Transverse colon (tissue), 4 donors: Measurements from ENCODE around the gene VPS41. TPM values are rescaled to one million over a fixed set of nuclear protein-coding genes. Genes with fewer than 3 reads are reported as not detected.

ENCODE experiments used
- DNase-seq: peaks from one replicate; pipeline ENCODE4 v3.0.0-alpha.2; 2019
- H3K27ac ChIP-seq, 4 donors: fragments of 200-600 bp; sonication (generic); 2 replicates each; pipeline ENCODE4 v1.5.1; 2016 to 2018; ENCODE audit warnings: inconsistent platforms in 4 of 4
- H3K27me3 ChIP-seq: fragments of 200-600 bp; sonication (generic); 2 replicates; pipeline ENCODE4 v1.5.1; 2017; ENCODE audit warnings: inconsistent platforms
- H3K36me3 ChIP-seq, 4 donors: fragments of 200-600 bp; sonication (generic); 2 replicates each; pipeline ENCODE4 v1.5.1; 2017 to 2019; ENCODE audit warnings: inconsistent platforms in 4 of 4
- H3K4me1 ChIP-seq, 4 donors: fragments of 200-600 bp; sonication (generic); 2 replicates each; pipeline ENCODE4 v1.5.1; 2017 to 2020; ENCODE audit warnings: inconsistent platforms in 4 of 4
- H3K4me3 ChIP-seq, 4 donors: fragments of 200-600 bp; sonication (generic); 1 replicate in 1 of 4; 2 replicates in 3 of 4; pipeline versions ENCODE4 v1.5.1 to v1.6.1; 2017 to 2019; ENCODE audit warnings: inconsistent platforms in 4 of 4
- H3K9me3 ChIP-seq, 2 donors: fragments of 200-600 bp; sonication (generic); 2 replicates each; pipeline ENCODE4 v1.5.1; 2017 to 2019; ENCODE audit warnings: inconsistent platforms in 2 of 2
- EP300 ChIP-seq: sonication (generic); formaldehyde crosslinking; IDR thresholded peaks from one replicate; pipeline ENCODE4 v1.6.1; 2017; ENCODE audit warnings: antibody characterized with exemption, low read depth
- POLR2A ChIP-seq: fragments of 450-650 bp; IDR thresholded peaks from one replicate; pipeline ENCODE4 v1.6.1; 2016; ENCODE audit warnings: antibody characterized with exemption, mild to moderate bottlenecking, moderate library complexity
- POLR2AphosphoS5 ChIP-seq, 3 donors: sonication (generic); formaldehyde crosslinking; IDR thresholded peaks; one replicate each; pipeline ENCODE4 v1.6.1; 2016; ENCODE audit warnings: antibody characterized with exemption in 3 of 3
- WGBS, 2 donors: methylation state at CpG; one replicate each; pipeline ENCODE4 v1.1.5; 2018; ENCODE audit warnings: low coverage in 1 of 2; 5-methylcytosine and 5-hydroxymethylcytosine counted together
- in situ Hi-C, 4 donors: fragments of 200-750 bp; cut with MboI; loops; one replicate each; pipeline versions ENCODE4 v1.15.0 to v1.15.1; 2017; ENCODE audit warnings: low sequenced_read_pairs in 3 of 4, low pct_ligation_motif_present in 1 of 4, low pct_unique_long_range_greater_than_20kb in 1 of 4
- intact Hi-C: fragments of 100-400 bp; cut with DNase I; formaldehyde crosslinking; loops from one replicate; pipeline ENCODE4 v1.15.1; 2023; ENCODE audit warnings: low total_unique reads
- total RNA-seq, 4 donors: library from RNA; depleted of rRNA; stranded (reverse); fragments of >200 nt; gene quantifications; one replicate each; pipeline ENCODE4 v1.1.0, GENCODE V29; 2016
- TF ChIP-seq, protein P1 (sequence below), 5 experiments: fragments of 200-600 bp in 3 of 5; fragments of 450-650 bp in 2 of 5; sonication (generic) in 3 of 5; IDR thresholded peaks; 1 replicate in 2 of 5; 2 replicates in 3 of 5; pipeline ENCODE4 v1.5.1; 2016 to 2017; ENCODE audit warnings: antibody characterized with exemption in 5 of 5, inconsistent platforms in 3 of 5, mild to moderate bottlenecking in 2 of 5, moderate library complexity in 1 of 5

VPS41 gene
- total RNA-seq, 4 donors from 2014 or later = 26.9 to 35.1 (median 29.2) TPM

DNA sequence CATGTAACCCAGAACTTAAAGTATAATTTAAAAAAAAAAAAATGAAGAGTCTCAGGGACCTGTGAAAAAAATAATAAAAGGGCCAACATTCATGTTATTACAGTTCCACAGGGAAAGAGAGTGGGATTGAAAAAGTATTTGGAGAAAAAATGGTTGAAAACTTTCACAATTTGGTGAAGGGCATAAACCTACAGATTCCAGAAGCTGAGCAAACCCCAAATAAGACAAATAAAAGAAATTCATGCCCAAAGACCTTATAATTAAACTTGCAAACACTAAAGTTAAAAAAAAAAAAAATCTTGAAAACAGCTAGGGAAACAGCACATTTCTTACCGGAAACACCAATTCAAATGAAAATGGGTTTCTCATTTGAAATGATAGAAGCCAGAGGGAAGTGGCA lies 19.9 kb downstream of the VPS41 start:
- Histone ChIP-seq H3K27ac (no peak overlapping the region), H3K4me1 (no peaks in the 10 kb centered on the region), H3K36me3 (no peaks in the 10 kb centered on the region), H3K27me3 (no peaks in the 10 kb centered on the region), H3K4me3 (no peak overlapping the region), H3K9me3 (no peaks in the 10 kb centered on the region)
- TF ChIP-seq EP300 (no peak), POLR2A (no peak), POLR2AphosphoS5 (IDR thresholded peaks at IDR 0.05) (no peak)
- TF ChIP-seq, protein P1, sequence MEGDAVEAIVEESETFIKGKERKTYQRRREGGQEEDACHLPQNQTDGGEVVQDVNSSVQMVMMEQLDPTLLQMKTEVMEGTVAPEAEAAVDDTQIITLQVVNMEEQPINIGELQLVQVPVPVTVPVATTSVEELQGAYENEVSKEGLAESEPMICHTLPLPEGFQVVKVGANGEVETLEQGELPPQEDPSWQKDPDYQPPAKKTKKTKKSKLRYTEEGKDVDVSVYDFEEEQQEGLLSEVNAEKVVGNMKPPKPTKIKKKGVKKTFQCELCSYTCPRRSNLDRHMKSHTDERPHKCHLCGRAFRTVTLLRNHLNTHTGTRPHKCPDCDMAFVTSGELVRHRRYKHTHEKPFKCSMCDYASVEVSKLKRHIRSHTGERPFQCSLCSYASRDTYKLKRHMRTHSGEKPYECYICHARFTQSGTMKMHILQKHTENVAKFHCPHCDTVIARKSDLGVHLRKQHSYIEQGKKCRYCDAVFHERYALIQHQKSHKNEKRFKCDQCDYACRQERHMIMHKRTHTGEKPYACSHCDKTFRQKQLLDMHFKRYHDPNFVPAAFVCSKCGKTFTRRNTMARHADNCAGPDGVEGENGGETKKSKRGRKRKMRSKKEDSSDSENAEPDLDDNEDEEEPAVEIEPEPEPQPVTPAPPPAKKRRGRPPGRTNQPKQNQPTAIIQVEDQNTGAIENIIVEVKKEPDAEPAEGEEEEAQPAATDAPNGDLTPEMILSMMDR (IDR thresholded peaks at IDR 0.05) = no peak
- in situ Hi-C loops = no loop called here
- intact Hi-C loops = no loop called here
- DNase-seq = no peak
- WGBS, 2 donors = 89 to 95% methylated on average over 1 of the region's 1 CpG

DNA sequence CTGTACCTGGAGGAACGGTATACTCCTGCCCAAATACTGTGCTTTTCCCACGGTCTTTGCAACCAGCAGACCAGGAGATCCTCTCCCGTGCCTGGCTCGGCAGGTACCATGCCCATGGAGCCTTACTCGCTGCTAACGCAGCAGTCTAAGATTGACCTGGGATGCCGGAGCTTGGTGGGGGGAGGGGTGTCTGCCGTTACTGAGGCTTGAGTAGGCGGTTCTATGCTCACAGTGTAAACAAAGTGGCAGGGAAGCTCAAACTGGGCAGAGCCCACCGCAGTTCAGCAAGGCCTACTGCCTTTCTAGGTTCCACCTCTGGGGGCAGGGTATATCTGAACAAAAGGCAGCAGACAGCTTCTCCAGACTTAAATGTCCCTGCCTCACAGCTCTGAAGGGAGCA lies 22.7 kb downstream of the VPS41 start:
- WGBS, 2 donors = 97% methylated on average over 10 of the region's 10 CpGs; no CpG with 5 or more reads in 1 of the 2 donors
- H3K4me1 ChIP-seq = no peaks in the 10 kb centered on the region
- H3K27me3 ChIP-seq = no peaks in the 10 kb centered on the region
- no peak overlapping the region for H3K4me3 ChIP-seq
- TF ChIP-seq, protein P1 (IDR thresholded peaks at IDR 0.05) = no peak
- no peak for TF ChIP-seq POLR2A
- no peak for TF ChIP-seq EP300
- no peak for TF ChIP-seq POLR2AphosphoS5 (IDR thresholded peaks at IDR 0.05)
- intact Hi-C loops = no loop called here
- H3K27ac ChIP-seq = no peak overlapping the region
- DNase-seq = no peak
- in situ Hi-C loops = no loop called here
- H3K9me3 ChIP-seq = no peaks in the 10 kb centered on the region
- H3K36me3 ChIP-seq = no peaks in the 10 kb centered on the region

DNA sequence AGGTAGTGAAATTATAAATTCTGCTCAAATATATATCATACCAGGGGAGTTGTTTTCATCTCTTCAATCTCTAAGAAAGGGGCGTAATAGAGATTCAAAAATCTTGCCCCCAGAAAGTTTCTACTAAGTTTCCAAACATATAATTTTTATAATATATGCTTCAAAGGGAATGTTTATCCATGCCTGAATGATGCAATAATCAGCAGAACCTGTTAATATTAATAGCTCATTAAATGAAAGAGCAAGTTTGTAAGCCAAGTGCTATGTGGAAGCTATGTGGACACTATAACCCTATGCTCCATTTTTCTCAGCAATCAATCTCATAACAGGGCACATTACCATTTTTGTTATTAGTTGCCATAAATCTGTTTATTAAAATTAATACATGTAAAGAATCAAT lies 25.3 kb downstream of the VPS41 start:
- H3K4me1 ChIP-seq = no peaks in the 10 kb centered on the region
- 97 to 100% methylated on average over 1 of the region's 1 CpG for WGBS, 2 donors
- intact Hi-C loops = no loop called here

DNA sequence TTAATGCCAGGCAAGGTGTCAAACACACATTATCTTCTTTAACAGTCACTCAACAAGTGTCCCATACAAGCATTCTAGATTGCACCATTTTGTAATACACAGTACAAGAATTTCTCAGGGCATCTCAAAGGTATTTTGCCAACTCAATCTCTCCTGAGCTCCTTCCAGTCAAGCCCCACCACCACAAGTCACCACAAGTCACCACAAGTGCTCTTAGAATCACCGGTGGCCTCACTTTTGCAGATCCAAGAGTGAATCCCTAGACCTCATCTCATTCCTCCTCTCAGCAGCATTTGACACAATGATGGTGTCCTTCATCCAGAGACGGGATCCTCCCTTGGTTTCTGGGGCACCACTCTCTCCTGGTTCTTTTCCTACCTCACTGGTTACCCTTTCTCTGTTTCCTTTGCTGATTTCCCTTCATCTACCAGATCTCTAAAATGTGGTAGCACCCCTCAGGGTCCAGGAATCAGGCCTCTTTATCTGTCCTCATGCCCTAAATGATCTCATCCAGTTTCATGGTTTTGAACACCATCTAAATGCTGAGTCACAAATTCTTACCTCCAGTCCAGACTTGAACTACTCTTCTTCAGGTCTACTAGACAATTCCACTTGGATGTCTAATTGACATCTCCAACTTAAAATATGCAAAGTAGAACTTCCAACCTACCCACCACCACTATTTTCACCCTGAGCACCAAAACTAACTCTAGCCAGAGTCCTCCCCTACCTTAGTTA lies 26.9 kb downstream of the VPS41 start:
- no peak for DNase-seq
- TF ChIP-seq EP300 (no peak), POLR2A (no peak), POLR2AphosphoS5 (IDR thresholded peaks at IDR 0.05) (no peak)
- TF ChIP-seq, protein P1 (IDR thresholded peaks at IDR 0.05) = no peak
- intact Hi-C loops (no loop called here), in situ Hi-C loops (no loop called here)
- no peaks in the 10 kb centered on the region for H3K36me3 ChIP-seq
- no peaks in the 10 kb centered on the region for H3K4me1 ChIP-seq
- H3K4me3 ChIP-seq = no peak overlapping the region
- H3K27ac ChIP-seq = no peak overlapping the region
- H3K27me3 ChIP-seq = no peaks in the 10 kb centered on the region
- no peaks in the 10 kb centered on the region for H3K9me3 ChIP-seq
- WGBS, 2 donors = 0 to 76% methylated on average over 1 to 2 of the region's 2 CpGs

More for the DNA sequence above, 25.3 kb downstream of the VPS41 start:
- in situ Hi-C loops = no loop called here
- DNase-seq = no peak
- Histone ChIP-seq H3K9me3 (no peaks in the 10 kb centered on the region), H3K27me3 (no peaks in the 10 kb centered on the region), H3K36me3 (no peaks in the 10 kb centered on the region), H3K4me3 (no peak overlapping the region), H3K27ac (no peak overlapping the region)
- no peak for TF ChIP-seq POLR2AphosphoS5 (IDR thresholded peaks at IDR 0.05)
- no peak for TF ChIP-seq EP300
- no peak for TF ChIP-seq POLR2A
- TF ChIP-seq, protein P1 (IDR thresholded peaks at IDR 0.05) = no peak
